Thyroid gland (tissue), 4 donors: Measurements from ENCODE around the gene BRIX1. TPM values are rescaled to one million over a fixed set of nuclear protein-coding genes. Genes with fewer than 3 reads are reported as not detected.

Source experiments
- DNase-seq, 2 donors: peaks; one replicate each; pipeline ENCODE4 v3.0.0-alpha.2; 2019
- H3K27ac ChIP-seq, 3 donors: fragments of 200-600 bp; sonication (generic); 1 replicate in 2 of 3; 2 replicates in 1 of 3; pipeline ENCODE4 v1.5.1; 2016 to 2019; ENCODE audit warnings: mild to moderate bottlenecking in 1 of 3, moderate library complexity in 1 of 3
- H3K27me3 ChIP-seq: fragments of 200-600 bp; sonication (generic); one replicate; pipeline ENCODE4 v1.5.1; 2019
- H3K36me3 ChIP-seq, 2 donors: fragments of 200-600 bp; sonication (generic); one replicate each; pipeline ENCODE4 v1.5.1; 2016 to 2019
- H3K4me1 ChIP-seq, 2 donors: fragments of 200-600 bp; sonication (generic); one replicate each; pipeline ENCODE4 v1.5.1; 2017 to 2019
- H3K4me3 ChIP-seq, 3 donors: fragments of 200-600 bp; sonication (generic); replicated peaks in 1 of 3; 1 replicate in 2 of 3; 2 replicates in 1 of 3; pipeline ENCODE4 v1.5.1; 2016; ENCODE audit warnings: mild to moderate bottlenecking in 1 of 3
- H3K9me3 ChIP-seq: fragments of 200-600 bp; sonication (generic); one replicate; pipeline ENCODE4 v1.5.1; 2017
- POLR2A ChIP-seq, 2 donors: fragments of 450-650 bp; IDR thresholded peaks; one replicate each; pipeline ENCODE4 v1.6.1; 2017; ENCODE audit warnings: antibody characterized with exemption in 2 of 2, mild to moderate bottlenecking in 2 of 2, moderate library complexity in 1 of 2
- WGBS, 2 donors: methylation state at CpG; one replicate each; pipeline ENCODE4 v1.1.5; 2017; 5-methylcytosine and 5-hydroxymethylcytosine counted together
- intact Hi-C: fragments of 100-400 bp; cut with DNase I; formaldehyde crosslinking; loops from one replicate; pipeline ENCODE4 v1.15.1; 2023
- total RNA-seq, 4 donors: library from RNA; depleted of rRNA; stranded (reverse); fragments of >200 nt; gene quantifications; one replicate each; pipeline ENCODE4 v1.2.3, GENCODE V29; 2016
- TF ChIP-seq, protein P1 (sequence below), 6 experiments: fragments of 200-600 bp in 3 of 6; fragments of 450-650 bp in 3 of 6; sonication (generic) in 3 of 6; IDR thresholded peaks; one replicate each; pipeline ENCODE4 v1.5.1; 2016 to 2019; ENCODE audit warnings: antibody characterized with exemption in 6 of 6, mild to moderate bottlenecking in 2 of 6, inconsistent platforms in 1 of 6, moderate library complexity in 1 of 6

BRIX1 gene
- total RNA-seq, 4 donors from 2014 or later = 16.2 to 24.5 (median 20.8) TPM

DNA sequence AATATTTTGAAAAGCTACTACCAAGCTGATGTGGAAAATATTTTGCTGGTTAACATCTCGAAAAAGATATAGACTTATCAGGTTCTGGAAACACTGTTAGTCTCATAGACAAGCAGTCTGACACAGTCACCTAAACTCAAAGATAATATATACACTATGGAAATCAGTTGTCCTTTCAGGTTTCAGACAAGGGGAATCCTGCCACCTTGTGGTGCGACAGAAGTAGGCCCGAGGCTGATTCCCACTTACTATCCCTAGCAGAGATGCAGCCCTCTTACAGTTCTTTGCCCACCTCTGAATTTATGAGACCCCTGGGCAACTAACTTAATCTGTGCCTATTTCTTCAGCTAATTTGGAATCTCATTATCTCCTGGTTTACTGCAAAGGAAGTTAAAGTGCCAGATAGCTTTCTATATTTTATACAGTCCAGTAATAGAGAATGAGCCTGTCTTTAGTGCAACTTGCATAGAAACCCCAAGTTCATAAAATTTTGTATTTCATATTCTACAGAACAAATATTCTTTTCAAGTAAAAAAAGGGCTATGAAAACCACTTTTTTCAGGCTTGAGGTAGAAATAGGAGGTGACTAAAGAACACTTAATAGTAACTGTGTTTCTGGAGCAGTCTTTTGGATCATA lies 17.1 kb upstream of the BRIX1 start:
- Histone ChIP-seq H3K36me3 (no peaks in the 10 kb centered on the region), H3K9me3 (no peaks in the 10 kb centered on the region), H3K4me1 (no peaks in the 10 kb centered on the region), H3K27ac (no peak overlapping the region), H3K27me3 (no peaks in the 10 kb centered on the region), H3K4me3 (no peak overlapping the region)
- DNase-seq = peak; percentile 58 to 66
- WGBS, 2 donors = 1% methylated on average over 3 of the region's 3 CpGs
- intact Hi-C loops = loop anchor here (5.0 kb wide), 2 partner anchors 371 to 416 kb away; no protein-coding TSS in a partner anchor
- TF ChIP-seq, protein P1, sequence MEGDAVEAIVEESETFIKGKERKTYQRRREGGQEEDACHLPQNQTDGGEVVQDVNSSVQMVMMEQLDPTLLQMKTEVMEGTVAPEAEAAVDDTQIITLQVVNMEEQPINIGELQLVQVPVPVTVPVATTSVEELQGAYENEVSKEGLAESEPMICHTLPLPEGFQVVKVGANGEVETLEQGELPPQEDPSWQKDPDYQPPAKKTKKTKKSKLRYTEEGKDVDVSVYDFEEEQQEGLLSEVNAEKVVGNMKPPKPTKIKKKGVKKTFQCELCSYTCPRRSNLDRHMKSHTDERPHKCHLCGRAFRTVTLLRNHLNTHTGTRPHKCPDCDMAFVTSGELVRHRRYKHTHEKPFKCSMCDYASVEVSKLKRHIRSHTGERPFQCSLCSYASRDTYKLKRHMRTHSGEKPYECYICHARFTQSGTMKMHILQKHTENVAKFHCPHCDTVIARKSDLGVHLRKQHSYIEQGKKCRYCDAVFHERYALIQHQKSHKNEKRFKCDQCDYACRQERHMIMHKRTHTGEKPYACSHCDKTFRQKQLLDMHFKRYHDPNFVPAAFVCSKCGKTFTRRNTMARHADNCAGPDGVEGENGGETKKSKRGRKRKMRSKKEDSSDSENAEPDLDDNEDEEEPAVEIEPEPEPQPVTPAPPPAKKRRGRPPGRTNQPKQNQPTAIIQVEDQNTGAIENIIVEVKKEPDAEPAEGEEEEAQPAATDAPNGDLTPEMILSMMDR (IDR thresholded peaks at IDR 0.05) = peak in 5 of 6 experiments; percentile 65 to 78 (median 76)
- TF ChIP-seq POLR2A (IDR thresholded peaks at IDR 0.05) = no peak

DNA sequence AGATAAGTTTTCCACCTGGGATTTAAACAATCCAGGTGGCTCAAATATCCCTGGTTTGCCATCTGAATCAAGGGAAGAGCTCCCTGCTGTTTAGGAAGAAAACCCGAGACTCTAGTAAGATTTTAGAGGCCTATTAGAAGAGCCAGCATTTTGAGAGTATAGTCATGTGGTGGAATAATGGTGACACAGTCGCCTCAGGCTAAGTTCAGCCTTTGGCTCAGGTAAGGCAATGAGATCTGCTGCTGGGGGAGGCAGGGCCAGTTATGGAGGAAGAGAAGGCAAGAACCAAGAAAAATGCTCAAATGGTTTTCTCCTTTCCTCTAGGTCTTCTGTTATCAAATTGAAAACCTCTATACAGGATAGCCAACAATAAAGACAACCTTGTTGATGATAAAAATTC lies 16.4 kb upstream of the BRIX1 start:
- no peak for DNase-seq
- Histone ChIP-seq H3K36me3 (no peaks in the 10 kb centered on the region), H3K9me3 (no peaks in the 10 kb centered on the region), H3K4me3 (no peak overlapping the region), H3K27ac (no peak overlapping the region), H3K27me3 (no peaks in the 10 kb centered on the region), H3K4me1 (no peaks in the 10 kb centered on the region)
- 91 to 93% methylated on average over 2 of the region's 2 CpGs for WGBS, 2 donors
- intact Hi-C loops = loop anchor here (5.0 kb wide), 2 partner anchors 372 to 417 kb away; no protein-coding TSS in a partner anchor
- no peak for TF ChIP-seq POLR2A (IDR thresholded peaks at IDR 0.05)
- TF ChIP-seq, protein P1 (IDR thresholded peaks at IDR 0.05) = no peak

DNA sequence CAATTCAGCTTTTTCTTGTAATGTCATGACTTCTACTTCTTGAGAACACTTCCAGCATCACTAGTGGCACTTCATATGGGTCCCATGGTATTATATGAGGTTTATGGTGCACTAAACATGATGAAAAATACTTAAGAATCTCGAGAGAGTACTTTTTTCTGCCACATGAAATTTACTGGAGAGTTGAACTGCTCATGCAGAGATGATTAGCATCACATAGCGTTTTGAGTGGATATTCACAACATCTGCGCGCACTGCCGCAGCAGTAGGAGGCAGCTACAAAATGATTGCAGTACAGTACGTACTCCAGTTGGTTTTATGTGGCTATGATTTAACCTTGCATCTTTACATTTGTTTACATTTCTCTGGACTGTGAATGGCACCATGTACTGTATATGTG lies 14.9 kb upstream of the BRIX1 start:
- Histone ChIP-seq H3K4me3 (no peak overlapping the region), H3K36me3 (no peaks in the 10 kb centered on the region), H3K9me3 (no peaks in the 10 kb centered on the region), H3K27me3 (no peaks in the 10 kb centered on the region), H3K4me1 (no peaks in the 10 kb centered on the region), H3K27ac (no peak overlapping the region)
- TF ChIP-seq, protein P1 (IDR thresholded peaks at IDR 0.05) = no peak
- no peak for TF ChIP-seq POLR2A (IDR thresholded peaks at IDR 0.05)
- intact Hi-C loops = no loop called here
- 79 to 81% methylated on average over 6 of the region's 6 CpGs for WGBS, 2 donors
- no peak for DNase-seq

DNA sequence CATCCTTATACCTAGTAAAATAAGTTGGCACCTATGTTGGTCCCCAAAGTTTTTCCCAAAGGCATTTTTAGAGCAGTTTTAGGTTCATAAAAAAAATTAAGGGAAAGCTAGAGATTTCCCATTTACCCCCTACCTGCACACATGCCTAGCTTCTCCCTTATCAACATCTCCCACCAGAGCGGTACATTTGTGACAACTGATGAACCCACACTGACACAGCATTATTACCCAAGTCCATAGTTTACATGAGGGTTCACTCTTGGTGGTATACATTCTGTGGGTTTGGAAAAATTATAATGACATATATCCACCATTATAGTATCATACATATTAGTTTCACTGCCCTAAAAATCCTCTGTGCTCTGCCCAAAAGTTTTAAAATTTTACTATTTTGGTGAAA lies 12.3 kb upstream of the BRIX1 start:
- Histone ChIP-seq H3K27ac (no peak overlapping the region), H3K4me1 (no peaks in the 10 kb centered on the region), H3K36me3 (peaks cover 0 to 6% of the 10 kb centered on the region in 2 donors), H3K9me3 (no peaks in the 10 kb centered on the region), H3K4me3 (no peak overlapping the region), H3K27me3 (no peaks in the 10 kb centered on the region)
- intact Hi-C loops = no loop called here
- no peak for DNase-seq
- WGBS, 2 donors = 91 to 96% methylated on average over 1 of the region's 1 CpG
- TF ChIP-seq, protein P1 (IDR thresholded peaks at IDR 0.05) = no peak
- TF ChIP-seq POLR2A (IDR thresholded peaks at IDR 0.05) = no peak

DNA sequence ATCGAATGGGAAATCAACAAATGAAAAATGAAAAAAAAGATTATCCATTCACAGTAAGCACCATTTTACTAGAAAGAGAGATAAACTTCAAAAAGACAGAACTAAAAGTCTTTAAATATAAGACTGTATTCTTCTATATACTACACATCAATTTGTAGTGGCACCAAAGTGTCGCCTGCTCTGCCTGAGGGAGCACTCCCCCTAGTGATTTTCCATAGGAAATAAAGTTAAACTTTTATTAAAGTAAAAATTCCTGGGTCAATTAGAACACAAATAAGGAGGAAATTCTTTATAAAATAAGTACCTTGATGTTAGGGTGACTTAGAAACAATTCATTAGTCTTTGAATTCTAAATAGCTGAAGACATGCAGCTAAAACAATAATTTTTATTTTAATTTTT lies 9.9 kb upstream of the BRIX1 start:
- no peak for DNase-seq
- intact Hi-C loops = no loop called here
- no peak overlapping the region for H3K27ac ChIP-seq
- H3K4me1 ChIP-seq = no peaks in the 10 kb centered on the region
- no peaks in the 10 kb centered on the region for H3K27me3 ChIP-seq
- H3K4me3 ChIP-seq = no peak overlapping the region
- H3K9me3 ChIP-seq = no peaks in the 10 kb centered on the region
- 82 to 86% methylated on average over 2 of the region's 2 CpGs for WGBS, 2 donors
- peaks cover 0 to 12% of the 10 kb centered on the region in 2 donors for H3K36me3 ChIP-seq
- no peak for TF ChIP-seq POLR2A (IDR thresholded peaks at IDR 0.05)
- TF ChIP-seq, protein P1 (IDR thresholded peaks at IDR 0.05) = peak in 2 of 6 experiments; percentile 13 to 37
